HCT116 (cell line): ENCODE data around the gene CFAP161. TPM values are rescaled to one million over a fixed set of nuclear protein-coding genes. Genes with fewer than 3 reads are reported as not detected.

ENCODE experiments used
- ATAC-seq: fragments of 200-7000 bp; cut with Tn5 transposase; 2 replicates; pipeline ENCODE4 v1.9.1; 2020; ENCODE audit warnings: mild to moderate bottlenecking, moderate library complexity
- BruUV-seq: library from RNA; stranded (reverse); fragments of 400-500 nt; replicated peaks from 2 replicates; lab custom pipeline; 2021; lab: Mats Ljungman, UMichigan
- CTCF ChIA-PET: fragments of 300-600 bp; sonication (Branson Sonifier 250); formaldehyde crosslinking; loops from one replicate; lab custom pipeline; 2021; ENCODE audit warnings: antibody characterized with exemption; lab: Charles Lee
- POLR2A ChIA-PET: fragments of 300-600, 350-600 bp; sonication (Branson Sonifier 250); formaldehyde crosslinking; loops from one replicate; lab custom pipeline; 2021; ENCODE audit warnings: antibody characterized with exemption; lab: Charles Lee
- RAD21 ChIA-PET, 2 experiments: fragments of 300-600 bp; sonication (Branson Sonifier 250); formaldehyde crosslinking; loops; one replicate each; lab custom pipeline; 2023; ENCODE audit warnings: low total read pairs in 2 of 2; ENCODE audit not compliant: uncharacterized antibody in 2 of 2, unreplicated experiment in 2 of 2, low non-redundant PET in 1 of 2; lab: Charles Lee
- DNase-seq: peaks from one replicate; pipeline ENCODE4 v3.0.0-alpha.2; 2010; ENCODE audit warnings: low read depth, low spot score
- H2AFZ ChIP-seq: fragments of 200-600 bp; shearing (Covaris generic), sonication (generic); 2 replicates; pipeline ENCODE4 v1.6.1; 2017; ENCODE audit warnings: low read depth, mixed run types, mixed read lengths, antibody characterized with exemption, low read length; ENCODE audit not compliant: poor library complexity, severe bottlenecking
- H3K27ac ChIP-seq: 2 replicates; pipeline ENCODE4 v1.5.1; 2012; ENCODE audit warnings: low read depth, low read length
- H3K27me3 ChIP-seq: fragments of 200-600 bp; sonication (generic); 2 replicates; pipeline ENCODE4 v1.6.1; 2016; ENCODE audit warnings: mixed run types, low read length, mixed read lengths; ENCODE audit not compliant: insufficient read depth
- H3K36me3 ChIP-seq, 2 experiments: fragments of 200-500 bp in 1 of 2; fragments of 200-600 bp in 1 of 2; sonication (Bioruptor generic) in 1 of 2; sonication (generic) in 1 of 2; 2 replicates each; pipeline versions ENCODE4 v1.5.1 to v1.6.1; 2014 to 2016; ENCODE audit warnings: low read length in 2 of 2, inconsistent platforms in 1 of 2, mixed read lengths in 1 of 2, mixed run types in 1 of 2; ENCODE audit not compliant: insufficient read depth in 2 of 2, control insufficient read depth in 1 of 2
- H3K4me1 ChIP-seq, 2 experiments: fragments of 200-600 bp in 1 of 2; sonication (generic) in 1 of 2; 2 replicates each; pipeline versions ENCODE4 v1.5.1 to v1.6.1; 2012 to 2017; ENCODE audit warnings: low read length in 2 of 2, inconsistent platforms in 1 of 2, mild to moderate bottlenecking in 1 of 2, mixed read lengths in 1 of 2, mixed run types in 1 of 2, moderate library complexity in 1 of 2; ENCODE audit not compliant: insufficient read depth in 2 of 2, control insufficient read depth in 1 of 2
- H3K4me2 ChIP-seq: fragments of 200-600 bp; sonication (generic); 2 replicates; pipeline ENCODE4 v1.6.1; 2017; ENCODE audit warnings: mixed run types, low read length, mixed read lengths
- H3K4me3 ChIP-seq, 2 experiments: fragments of 200-600 bp in 1 of 2; sonication (generic) in 1 of 2; replicated peaks in 1 of 2; 2 replicates each; pipeline ENCODE4 v1.5.1; 2011 to 2016; ENCODE audit warnings: low read length in 2 of 2, control low read depth in 1 of 2, low read depth in 1 of 2, mild to moderate bottlenecking in 1 of 2, mixed read lengths in 1 of 2, mixed run types in 1 of 2
- H3K79me2 ChIP-seq: fragments of 200-600 bp; sonication (generic); 2 replicates; pipeline ENCODE4 v1.6.1; 2017; ENCODE audit warnings: mild to moderate bottlenecking, mixed run types, low read length, moderate library complexity, mixed read lengths; ENCODE audit not compliant: insufficient read depth
- H3K9ac ChIP-seq: fragments of 200-600 bp; sonication (generic); 2 replicates; pipeline ENCODE4 v1.6.1; 2016; ENCODE audit warnings: low read length, mixed read lengths
- H3K9me2 ChIP-seq: fragments of 200-600 bp; sonication (generic), shearing (Covaris generic); 2 replicates; pipeline ENCODE4 v1.6.1; 2017; ENCODE audit warnings: mixed run types, mild to moderate bottlenecking, moderate library complexity; ENCODE audit not compliant: insufficient read depth
- H3K9me3 ChIP-seq, 2 experiments: fragments of 200-500 bp in 1 of 2; fragments of 200-600 bp in 1 of 2; sonication (Bioruptor generic) in 1 of 2; sonication (generic) in 1 of 2; 2 replicates each; pipeline ENCODE4 v1.6.1; 2014 to 2017; ENCODE audit warnings: low read length in 2 of 2, mixed read lengths in 2 of 2, inconsistent platforms in 1 of 2, low read depth in 1 of 2, mild to moderate bottlenecking in 1 of 2, mixed run types in 1 of 2, moderate library complexity in 1 of 2; ENCODE audit not compliant: control insufficient read depth in 1 of 2, insufficient read depth in 1 of 2
- H4K20me1 ChIP-seq: fragments of 200-600 bp; sonication (generic), shearing (Covaris generic); 2 replicates; pipeline ENCODE4 v1.6.1; 2017; ENCODE audit warnings: mixed run types, mild to moderate bottlenecking, moderate library complexity; ENCODE audit not compliant: insufficient read depth
- ATF3 ChIP-seq: IDR thresholded peaks from 2 replicates; pipeline ENCODE4 v1.6.1; 2012
- CTCF ChIP-seq, 3 experiments: fragments of 200-600 bp in 1 of 3; sonication (generic) in 1 of 3; IDR thresholded peaks in 2 of 3; conservative IDR thresholded peaks in 1 of 3; 2 replicates each; pipeline ENCODE4 v1.5.1; 2012 to 2017; ENCODE audit warnings: low read depth in 2 of 3, low read length in 2 of 3, antibody characterized with exemption in 1 of 3, borderline replicate concordance in 1 of 3, control low read depth in 1 of 3, mild to moderate bottlenecking in 1 of 3, mixed read lengths in 1 of 3, mixed run types in 1 of 3, moderate library complexity in 1 of 3; ENCODE audit not compliant: insufficient read depth in 1 of 3
- MAX ChIP-seq: IDR thresholded peaks from 2 replicates; pipeline ENCODE4 v1.6.1; 2012
- POLR2AphosphoS5 ChIP-seq: IDR thresholded peaks from 2 replicates; pipeline ENCODE4 v1.6.1; 2011; ENCODE audit warnings: mild to moderate bottlenecking, low read depth, low read length, moderate library complexity
- SRF ChIP-seq: IDR thresholded peaks from 2 replicates; pipeline ENCODE4 v1.6.1; 2012; ENCODE audit warnings: low read depth
- ZBTB33 ChIP-seq: IDR thresholded peaks from 2 replicates; pipeline ENCODE4 v1.6.1; 2011; ENCODE audit warnings: mild to moderate bottlenecking, low read length, moderate library complexity; ENCODE audit not compliant: insufficient replicate concordance; ENCODE audit errors: extremely low read depth
- ZFX ChIP-seq: fragments of 450-650 bp; IDR thresholded peaks from 2 replicates; pipeline ENCODE4 v1.6.1; 2017
- intact Hi-C: fragments of 100-400 bp; cut with micrococcal nuclease; formaldehyde crosslinking; loops from 2 replicates; pipeline ENCODE4 v1.10.0; 2022
- total RNA-seq: library from RNA; stranded (reverse); gene quantifications from one replicate; pipeline ENCODE4 v1.2.1, GENCODE V29; 2021; ENCODE audit not compliant: unreplicated experiment

CFAP161 gene
- total RNA-seq, 1 experiment from 2014 or later = 0.15 TPM

- Histone ChIP-seq H3K79me2 (no peaks in the 10 kb centered on the region), H3K4me3 (no peak overlapping the region), H3K27me3 (peaks cover 3% of the 10 kb centered on the region; the same call in 1 of the 2 replicates), H3K9me3 (no peaks in the 10 kb centered on the region), H3K4me2 (no peak overlapping the region), H3K27ac (no peak overlapping the region), H3K4me1 (no peaks in the 10 kb centered on the region), H3K9me2 (no peaks in the 10 kb centered on the region), H4K20me1 (no peaks in the 10 kb centered on the region), H3K9ac (no peak overlapping the region), H2AFZ (no peak overlapping the region), H3K36me3 (no peaks in the 10 kb centered on the region)
- ChIA-PET POLR2A (no interaction called here), CTCF (interaction anchor here (2.4 kb wide), 1 partner anchor 105 kb away, joined by 10 read pairs; no protein-coding TSS in a partner anchor), RAD21 (no interaction called here)
- TF ChIP-seq SRF (no peak), CTCF (IDR thresholded peaks at IDR 0.05 in 2 of 3, conservative IDR thresholded peaks at IDR 0.05 in 1 of 3; ENCODE audit: borderline replicate concordance in 1 of 3, insufficient read depth in 1 of 3, low read depth in 2 of 3, low read length in 2 of 3) (no peak), ZBTB33 (no peak), MAX (no peak), ATF3 (no peak), ZFX (no peak), POLR2AphosphoS5 (no peak)
- intact Hi-C loops = no loop called here
- DNase-seq (no peak), ATAC-seq (no peak)
- BruUV-seq = no TSS peak
Observed at GRCh38 chr15:81160312-81161159, 26.5 kb downstream of the CFAP161 start.
